HG02884 (cell line): Measurements from ENCODE around the gene AUNIP.

Source experiments
- ATAC-seq: cut with Tn5 transposase; IDR thresholded peaks from one replicate; pipeline ENCODE4 v1.9.1; 2021; ENCODE audit warnings: mild to moderate bottlenecking, moderate library complexity; ENCODE audit not compliant: unreplicated experiment

The AUNIP gene

GRCh38 chr1:25797939-25798338 lies 61.3 kb downstream of the AUNIP start:
- ATAC-seq, result no peak

GRCh38 chr1:25796811-25797458 lies 62.3 kb downstream of the AUNIP start:
- ATAC-seq, result no peak

- ATAC-seq, result no peak
Observed at GRCh38 chr1:25795946-25796810, 63.1 kb downstream of the AUNIP start.

GRCh38 chr1:25795211-25795610 lies 64.0 kb downstream of the AUNIP start:
- no peak for ATAC-seq

GRCh38 chr1:25794325-25794724 lies 64.9 kb downstream of the AUNIP start:
- ATAC-seq, result no peak

GRCh38 chr1:25793585-25794170 lies 65.6 kb downstream of the AUNIP start:
- ATAC-seq, result no peak

GRCh38 chr1:25792115-25792514 lies 67.1 kb downstream of the AUNIP start:
- ATAC-seq, result no peak

- ATAC-seq, result no peak
Observed at GRCh38 chr1:25790472-25790871, 68.8 kb downstream of the AUNIP start.

GRCh38 chr1:25787760-25788166 lies 71.5 kb downstream of the AUNIP start:
- no peak for ATAC-seq

- no peak for ATAC-seq
Observed at GRCh38 chr1:25786887-25787759, 72.1 kb downstream of the AUNIP start.

GRCh38 chr1:25785333-25786067 lies 73.8 kb downstream of the AUNIP start:
- no peak for ATAC-seq

- ATAC-seq, result no peak
Observed at GRCh38 chr1:25784575-25785051, 74.6 kb downstream of the AUNIP start.
